Panc1 (cell line): ENCODE measurements around the gene ZBTB20. TPM values are rescaled to one million over a fixed set of nuclear protein-coding genes. Genes with fewer than 3 reads are reported as not detected.

ENCODE experiments used
- ATAC-seq: fragments of 200-7000 bp; cut with Tn5 transposase; 2 replicates; pipeline ENCODE4 v1.9.1; 2020; ENCODE audit warnings: mild to moderate bottlenecking, moderate library complexity
- BruUV-seq: library from RNA; stranded (reverse); fragments of 400-500 nt; replicated peaks from 2 replicates; lab custom pipeline; 2021; lab: Mats Ljungman, UMichigan
- CTCF ChIA-PET: fragments of 300-600 bp; sonication (Branson Sonifier 250); formaldehyde crosslinking; loops from one replicate; lab custom pipeline; 2022; ENCODE audit warnings: antibody characterized with exemption; lab: Charles Lee
- POLR2A ChIA-PET: fragments of 300-600 bp; sonication (Branson Sonifier 250); formaldehyde crosslinking; loops from one replicate; lab custom pipeline; 2022; ENCODE audit warnings: antibody characterized with exemption; lab: Charles Lee
- DNase-seq: peaks from one replicate; pipeline ENCODE4 v3.0.0-alpha.2; 2010; ENCODE audit warnings: low read depth, low spot score
- H3K27ac ChIP-seq: 2 replicates; pipeline ENCODE4 v1.5.1; 2011; ENCODE audit warnings: mild to moderate bottlenecking, low read length, inconsistent platforms
- H3K27me3 ChIP-seq: fragments of 200-500 bp; sonication (Bioruptor generic); 2 replicates; pipeline ENCODE4 v1.6.0; 2014; ENCODE audit warnings: low read length, inconsistent platforms; ENCODE audit not compliant: control insufficient read depth, insufficient read depth
- H3K36me3 ChIP-seq: fragments of 200-500 bp; sonication (Bioruptor generic); 2 replicates; pipeline ENCODE4 v1.5.1; 2014; ENCODE audit warnings: inconsistent platforms, mild to moderate bottlenecking, low read length, moderate library complexity; ENCODE audit not compliant: control insufficient read depth, insufficient read depth
- H3K4me1 ChIP-seq: 2 replicates; pipeline ENCODE4 v1.5.1; 2011; ENCODE audit warnings: inconsistent platforms, mild to moderate bottlenecking, low read length, moderate library complexity; ENCODE audit not compliant: control insufficient read depth, insufficient read depth
- H3K4me3 ChIP-seq, 2 experiments: 2 replicates each; pipeline ENCODE4 v1.5.1; 2011 to 2012; ENCODE audit warnings: low read depth in 2 of 2, low read length in 2 of 2, mild to moderate bottlenecking in 2 of 2, inconsistent platforms in 1 of 2, moderate library complexity in 1 of 2
- H3K9me3 ChIP-seq: fragments of 200-500 bp; sonication (Bioruptor generic); 2 replicates; pipeline ENCODE4 v1.5.1; 2014; ENCODE audit warnings: low read depth, mild to moderate bottlenecking, inconsistent platforms, low read length, moderate library complexity; ENCODE audit not compliant: control insufficient read depth, insufficient read depth
- CTCF ChIP-seq: fragments of 450-650 bp; IDR thresholded peaks from 2 replicates; pipeline ENCODE4 v1.5.1; 2017; ENCODE audit warnings: mild to moderate bottlenecking
- POLR2AphosphoS5 ChIP-seq: IDR thresholded peaks from 2 replicates; pipeline ENCODE4 v1.6.1; 2012; ENCODE audit warnings: mild to moderate bottlenecking, low read depth, low read length, moderate library complexity
- REST ChIP-seq, 2 experiments: IDR thresholded peaks; 2 replicates each; pipeline ENCODE4 v1.6.1; 2011 to 2012; ENCODE audit warnings: low read depth in 2 of 2, control low read depth in 1 of 2, low read length in 1 of 2, mild to moderate bottlenecking in 1 of 2, moderate library complexity in 1 of 2; ENCODE audit not compliant: insufficient read depth in 1 of 2
- SIN3A ChIP-seq: IDR thresholded peaks from 2 replicates; pipeline ENCODE4 v1.6.1; 2012; ENCODE audit warnings: low read depth, mild to moderate bottlenecking, low read length, moderate library complexity, borderline replicate concordance; ENCODE audit not compliant: insufficient read depth
- TCF7L2 ChIP-seq: IDR thresholded peaks from 2 replicates; pipeline ENCODE4 v1.6.1; 2011; ENCODE audit warnings: mild to moderate bottlenecking, low read depth, low read length, inconsistent platforms
- in situ Hi-C: cut with HindIII; loops from 2 replicates; pipeline ENCODE4 v1.10.0; 2016; ENCODE audit warnings: low sequenced_read_pairs, low pct_unique_long_range_greater_than_20kb
- intact Hi-C: fragments of 100-400 bp; cut with micrococcal nuclease; formaldehyde crosslinking; loops from one replicate; pipeline ENCODE4 v1.10.0; 2022; ENCODE audit not compliant: unreplicated experiment
- total RNA-seq: library from RNA; stranded (reverse); gene quantifications from one replicate; pipeline ENCODE4 v1.2.1, GENCODE V29; 2021; ENCODE audit not compliant: unreplicated experiment

Gene ZBTB20
- total RNA-seq, 1 experiment from 2014 or later = 4.1 TPM

GRCh38 chr3:114725966-114726365, 421.1 kb downstream of the ZBTB20 start:
- no peak for TF ChIP-seq CTCF
- no peak for TF ChIP-seq REST (IDR thresholded peaks at IDR 0.05; ENCODE audit: insufficient read depth in 1 of 2, low read depth in 2 of 2, low read length in 1 of 2)
- no peak for TF ChIP-seq POLR2AphosphoS5
- TF ChIP-seq SIN3A = no peak
- TF ChIP-seq TCF7L2 = no peak
- Histone ChIP-seq H3K9me3 (peaks cover 3% of the 10 kb centered on the region; the same call in 1 of the 2 replicates), H3K4me1 (no peaks in the 10 kb centered on the region), H3K27me3 (no peaks in the 10 kb centered on the region), H3K27ac (no peak overlapping the region), H3K36me3 (no peaks in the 10 kb centered on the region), H3K4me3 (no peak overlapping the region)
- in situ Hi-C loops (no loop called here), intact Hi-C loops (loop anchor here (10.0 kb wide), 1 partner anchor 251 kb away; no protein-coding TSS in a partner anchor)
- ATAC-seq (no peak), DNase-seq (no peak)
- POLR2A ChIA-PET = no interaction called here
- no TSS peak for BruUV-seq
- CTCF ChIA-PET = no interaction called here

- no peaks in the 10 kb centered on the region for H3K4me1 ChIP-seq
- ChIA-PET CTCF (no interaction called here), POLR2A (no interaction called here)
- no peak for TF ChIP-seq REST (IDR thresholded peaks at IDR 0.05; ENCODE audit: insufficient read depth in 1 of 2, low read depth in 2 of 2, low read length in 1 of 2)
- no peak for TF ChIP-seq CTCF
- no peak for TF ChIP-seq POLR2AphosphoS5
- no peak for TF ChIP-seq SIN3A
- TF ChIP-seq TCF7L2 = no peak
- no peaks in the 10 kb centered on the region for H3K27me3 ChIP-seq
- no peak for ATAC-seq
- peaks cover 3% of the 10 kb centered on the region; the same call in 1 of the 2 replicates for H3K9me3 ChIP-seq
- H3K4me3 ChIP-seq = no peak overlapping the region
- DNase-seq = no peak
- no peaks in the 10 kb centered on the region for H3K36me3 ChIP-seq
- in situ Hi-C loops (no loop called here), intact Hi-C loops (loop anchor here (10.0 kb wide), 1 partner anchor 248 kb away; no protein-coding TSS in a partner anchor)
- H3K27ac ChIP-seq = no peak overlapping the region
- no TSS peak for BruUV-seq
Observed at GRCh38 chr3:114722530-114722929, 424.6 kb downstream of the ZBTB20 start.
